T-helper 1 cell treated with Interleukin-12 subunit alpha and Interleukin-12 subunit beta and Interleukin-4 antibody, amounts not matched to agents 30 μg/mL and 1 μg/mL, for 36 hours (primary cell): ENCODE measurements around the gene GNE.
A peak's percentile ranks its signal among the peaks of the same experiment; 100 is the strongest.
"Not testable (repeated sequence)": the region's sequence is repeated elsewhere in the genome, so short reads cannot be mapped to it uniquely, and the experiment has no call there.

ENCODE experiments used
- H3K27ac Mint-ChIP-seq: one replicate; pipeline ENCODE4 v1.8.0; 2021; ENCODE audit warnings: mild to moderate bottlenecking, mixed read lengths
- H3K27me3 Mint-ChIP-seq: one replicate; pipeline ENCODE4 v1.8.0; 2021; ENCODE audit warnings: low read depth, mixed read lengths
- H3K36me3 Mint-ChIP-seq: one replicate; pipeline ENCODE4 v1.8.0; 2021; ENCODE audit warnings: low read depth, mixed read lengths
- H3K4me1 Mint-ChIP-seq: one replicate; pipeline ENCODE4 v1.8.0; 2021; ENCODE audit warnings: low read depth, mixed read lengths
- H3K4me3 Mint-ChIP-seq: one replicate; pipeline ENCODE4 v1.8.0; 2021; ENCODE audit warnings: mild to moderate bottlenecking, moderate library complexity, mixed read lengths
- H3K9me3 Mint-ChIP-seq: one replicate; pipeline ENCODE4 v1.8.0; 2021; ENCODE audit warnings: mixed read lengths

GNE gene

GRCh38 chr9:36258208-36258995, at the start of gene GNE:
TSS of gene GNE (minus strand) at chr9:36258448. CDS start at chr9:36249355, 9,093 bp downstream.
- Mint-ChIP-seq H3K27ac (peak within 1 kb of the TSS; percentile 97), H3K4me3 (peak within 1 kb of the TSS; percentile 97), H3K4me1 (peaks cover 3% of the 10 kb centered on the region), H3K9me3 (no peaks in the 10 kb centered on the region), H3K27me3 (no peaks in the 10 kb centered on the region), H3K36me3 (no peaks in the 10 kb centered on the region)

GRCh38 chr9:36306471-36307306, 48.4 kb upstream of the GNE start:
- Mint-ChIP-seq H3K9me3 (no peaks in the 10 kb centered on the region), H3K4me3 (no peak overlapping the region), H3K4me1 (peaks cover 5% of the 10 kb centered on the region), H3K27me3 (no peaks in the 10 kb centered on the region), H3K27ac (no peak overlapping the region), H3K36me3 (no peaks in the 10 kb centered on the region)

DNA sequence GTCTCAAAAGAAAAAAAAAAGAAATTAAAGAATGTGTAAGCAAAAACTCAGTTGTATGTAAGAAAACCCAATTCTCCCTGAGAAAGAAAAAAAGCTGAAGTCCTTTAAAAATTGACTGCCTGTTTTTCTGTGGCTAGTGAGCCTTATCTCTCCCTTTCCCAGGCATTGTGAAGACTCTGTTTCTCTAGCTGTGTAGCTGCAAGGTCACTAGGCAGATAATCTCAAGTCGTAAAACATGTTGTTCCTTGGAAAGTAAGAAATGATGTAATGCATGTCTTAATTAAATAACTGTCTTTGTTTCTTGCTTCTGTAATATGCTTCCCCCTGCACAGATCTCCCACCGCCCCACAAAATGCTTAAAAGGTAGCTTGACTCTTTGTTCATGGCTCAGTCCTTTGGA, 46.1 kb upstream of the GNE start:
- not testable (repeated sequence) for H3K4me1 Mint-ChIP-seq, H3K4me3 Mint-ChIP-seq, H3K27me3 Mint-ChIP-seq, H3K27ac Mint-ChIP-seq, H3K36me3 Mint-ChIP-seq, H3K9me3 Mint-ChIP-seq

GRCh38 chr9:36301227-36301626, 43.0 kb upstream of the GNE start:
- Mint-ChIP-seq H3K4me1 (peaks cover 2% of the 10 kb centered on the region), H3K36me3 (no peaks in the 10 kb centered on the region), H3K9me3 (no peaks in the 10 kb centered on the region), H3K27ac (no peak overlapping the region), H3K4me3 (no peak overlapping the region), H3K27me3 (no peaks in the 10 kb centered on the region)

GRCh38 chr9:36298566-36298965, 40.3 kb upstream of the GNE start:
- H3K4me3 Mint-ChIP-seq: no peak overlapping the region
- H3K9me3 Mint-ChIP-seq: no peaks in the 10 kb centered on the region
- H3K27ac Mint-ChIP-seq: no peak overlapping the region
- peaks cover 2% of the 10 kb centered on the region for H3K4me1 Mint-ChIP-seq
- no peaks in the 10 kb centered on the region for H3K36me3 Mint-ChIP-seq
- H3K27me3 Mint-ChIP-seq: no peaks in the 10 kb centered on the region

- H3K27me3 Mint-ChIP-seq: no peaks in the 10 kb centered on the region
- no peaks in the 10 kb centered on the region for H3K36me3 Mint-ChIP-seq
- H3K9me3 Mint-ChIP-seq: no peaks in the 10 kb centered on the region
- no peak overlapping the region for H3K4me3 Mint-ChIP-seq
- peaks cover 2% of the 10 kb centered on the region for H3K4me1 Mint-ChIP-seq
- no peak overlapping the region for H3K27ac Mint-ChIP-seq
These were observed 39.5 kb upstream of the GNE start for GRCh38 chr9:36297798-36298197.

- not testable (repeated sequence) for H3K36me3 Mint-ChIP-seq, H3K4me3 Mint-ChIP-seq, H3K4me1 Mint-ChIP-seq, H3K27ac Mint-ChIP-seq, H3K27me3 Mint-ChIP-seq, H3K9me3 Mint-ChIP-seq
These were observed 36.7 kb upstream of the GNE start for GRCh38 chr9:36294996-36295395.

DNA sequence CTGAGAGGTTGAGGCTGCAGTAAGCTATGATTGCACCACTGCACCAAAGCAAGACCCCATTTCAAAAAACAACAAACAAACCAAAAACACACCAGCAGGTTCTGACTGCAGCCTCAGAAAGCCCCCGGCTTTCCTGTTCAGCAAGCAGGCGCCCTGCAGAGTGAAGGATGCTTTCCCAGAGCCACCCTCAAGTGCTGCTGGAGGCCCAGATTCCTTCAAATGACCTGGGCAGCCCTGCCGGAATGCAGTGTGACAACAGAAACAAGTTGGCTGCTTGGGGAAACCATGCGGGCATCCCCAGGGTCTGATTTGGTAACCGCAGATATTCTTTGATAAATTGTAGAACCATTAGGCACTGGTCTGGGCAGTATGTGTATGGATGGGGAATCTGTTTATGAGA, 35.7 kb upstream of the GNE start:
- Mint-ChIP-seq H3K4me1 (peaks cover 2% of the 10 kb centered on the region), H3K9me3 (no peaks in the 10 kb centered on the region), H3K27me3 (no peaks in the 10 kb centered on the region), H3K4me3 (no peak overlapping the region), H3K27ac (no peak overlapping the region), H3K36me3 (no peaks in the 10 kb centered on the region)

- Mint-ChIP-seq H3K4me1 (peaks cover 2% of the 10 kb centered on the region), H3K4me3 (no peak overlapping the region), H3K27ac (no peak overlapping the region), H3K36me3 (no peaks in the 10 kb centered on the region), H3K27me3 (no peaks in the 10 kb centered on the region), H3K9me3 (no peaks in the 10 kb centered on the region)
These were observed 34.9 kb upstream of the GNE start for GRCh38 chr9:36293171-36293570.

- Mint-ChIP-seq H3K27ac (no peak overlapping the region), H3K9me3 (no peaks in the 10 kb centered on the region), H3K4me1 (peaks cover 2% of the 10 kb centered on the region), H3K27me3 (no peaks in the 10 kb centered on the region), H3K4me3 (no peak overlapping the region), H3K36me3 (no peaks in the 10 kb centered on the region)
These were observed 34.4 kb upstream of the GNE start for GRCh38 chr9:36292641-36293040.

GRCh38 chr9:36290996-36291395, 32.7 kb upstream of the GNE start:
- H3K4me1 Mint-ChIP-seq: no peaks in the 10 kb centered on the region
- no peaks in the 10 kb centered on the region for H3K27me3 Mint-ChIP-seq
- no peak overlapping the region for H3K4me3 Mint-ChIP-seq
- H3K27ac Mint-ChIP-seq: no peak overlapping the region
- no peaks in the 10 kb centered on the region for H3K9me3 Mint-ChIP-seq
- no peaks in the 10 kb centered on the region for H3K36me3 Mint-ChIP-seq

DNA sequence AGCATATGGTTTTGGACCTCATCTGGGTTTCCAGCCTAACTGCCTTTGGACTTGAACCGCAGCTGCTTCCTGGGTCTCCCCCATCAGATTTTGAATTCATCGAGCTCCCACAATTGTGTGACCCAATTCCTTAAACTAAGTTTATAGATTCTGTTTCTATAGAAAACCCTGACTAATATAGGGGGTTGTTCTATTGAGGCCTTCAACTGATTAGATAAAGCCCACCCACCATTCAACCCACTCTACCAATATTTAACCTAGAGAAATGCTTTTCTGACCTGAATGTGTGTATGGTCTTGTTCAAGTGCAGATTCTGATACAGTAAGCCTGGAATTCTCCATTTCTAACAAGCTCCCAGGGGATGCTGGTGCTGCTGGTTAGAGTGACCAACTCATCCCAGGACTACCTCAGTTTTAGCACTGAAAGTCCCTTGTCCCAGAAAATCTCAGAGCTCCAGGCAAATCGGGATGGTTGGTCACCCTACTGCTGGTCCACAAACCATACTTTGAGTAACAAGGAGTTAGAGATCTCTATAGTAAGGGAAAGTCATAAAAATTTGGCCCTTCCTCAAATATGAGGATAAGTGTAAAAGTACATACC, 31.7 kb upstream of the GNE start:
- Mint-ChIP-seq H3K9me3 (no peaks in the 10 kb centered on the region), H3K36me3 (no peaks in the 10 kb centered on the region), H3K27ac (no peak overlapping the region), H3K4me3 (no peak overlapping the region), H3K4me1 (no peaks in the 10 kb centered on the region), H3K27me3 (no peaks in the 10 kb centered on the region)

GRCh38 chr9:36288070-36288469, 29.8 kb upstream of the GNE start:
- Mint-ChIP-seq H3K27ac (no peak overlapping the region), H3K4me1 (no peaks in the 10 kb centered on the region), H3K27me3 (no peaks in the 10 kb centered on the region), H3K4me3 (no peak overlapping the region), H3K36me3 (no peaks in the 10 kb centered on the region), H3K9me3 (no peaks in the 10 kb centered on the region)

- no peak overlapping the region for H3K27ac Mint-ChIP-seq
- H3K9me3 Mint-ChIP-seq: no peaks in the 10 kb centered on the region
- H3K4me1 Mint-ChIP-seq: no peaks in the 10 kb centered on the region
- no peaks in the 10 kb centered on the region for H3K27me3 Mint-ChIP-seq
- H3K4me3 Mint-ChIP-seq: no peak overlapping the region
- no peaks in the 10 kb centered on the region for H3K36me3 Mint-ChIP-seq
These were observed 28.1 kb upstream of the GNE start for GRCh38 chr9:36286388-36286787.

- no peaks in the 10 kb centered on the region for H3K4me1 Mint-ChIP-seq
- no peaks in the 10 kb centered on the region for H3K9me3 Mint-ChIP-seq
- no peaks in the 10 kb centered on the region for H3K27me3 Mint-ChIP-seq
- H3K36me3 Mint-ChIP-seq: no peaks in the 10 kb centered on the region
- H3K27ac Mint-ChIP-seq: no peak overlapping the region
- H3K4me3 Mint-ChIP-seq: no peak overlapping the region
These were observed 26.0 kb upstream of the GNE start for GRCh38 chr9:36284226-36284625.
